CD4-positive, alpha-beta T cell treated with Interleukin-21 for 1 hour (primary cell): ENCODE measurements around the gene LRIG2.
"Not testable (repeated sequence)": the region's sequence is repeated elsewhere in the genome, so short reads cannot be mapped to it uniquely, and the experiment has no call there.

ENCODE experiments used
- DNase-seq: peaks from one replicate; pipeline ENCODE4 v3.0.0-alpha.2; 2020

The LRIG2 gene

DNA sequence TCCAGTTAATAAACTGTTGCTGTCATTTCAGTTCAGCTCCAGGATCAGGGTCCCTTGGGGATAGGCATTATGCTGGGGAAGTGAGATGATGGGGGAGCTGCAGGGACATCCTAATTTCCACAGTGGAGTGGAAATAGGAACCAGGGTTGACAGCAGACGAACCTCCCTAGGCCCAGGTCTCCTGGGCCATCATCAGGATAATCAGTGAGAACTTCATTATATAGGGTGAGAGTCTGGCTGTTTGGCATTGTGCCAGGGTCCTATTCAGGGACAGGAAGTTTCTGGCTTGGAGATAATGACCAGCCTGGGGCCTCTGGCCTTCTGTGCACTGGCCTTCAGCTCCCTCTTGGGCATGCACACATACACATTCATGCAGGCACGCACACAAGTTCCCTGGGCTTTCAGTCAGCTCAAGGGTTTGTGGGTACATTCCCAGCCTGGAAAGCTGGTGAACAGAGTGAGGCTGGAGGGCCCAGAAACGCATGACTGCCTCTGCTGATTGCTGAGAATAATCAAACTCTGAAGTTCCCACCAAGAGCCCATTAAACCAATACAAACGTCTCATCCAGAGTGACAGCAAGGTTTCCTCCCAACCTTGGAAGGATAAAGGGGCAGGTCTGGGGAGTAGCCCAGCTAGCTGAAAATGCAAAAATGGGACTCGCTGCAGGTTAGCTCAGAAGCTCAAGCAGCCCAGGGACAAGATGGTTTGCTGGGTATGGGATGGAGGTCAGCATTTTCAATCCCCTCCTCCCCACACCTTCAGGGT is 13.9 kb upstream of the LRIG2 start:
- DNase-seq = no peak

DNA sequence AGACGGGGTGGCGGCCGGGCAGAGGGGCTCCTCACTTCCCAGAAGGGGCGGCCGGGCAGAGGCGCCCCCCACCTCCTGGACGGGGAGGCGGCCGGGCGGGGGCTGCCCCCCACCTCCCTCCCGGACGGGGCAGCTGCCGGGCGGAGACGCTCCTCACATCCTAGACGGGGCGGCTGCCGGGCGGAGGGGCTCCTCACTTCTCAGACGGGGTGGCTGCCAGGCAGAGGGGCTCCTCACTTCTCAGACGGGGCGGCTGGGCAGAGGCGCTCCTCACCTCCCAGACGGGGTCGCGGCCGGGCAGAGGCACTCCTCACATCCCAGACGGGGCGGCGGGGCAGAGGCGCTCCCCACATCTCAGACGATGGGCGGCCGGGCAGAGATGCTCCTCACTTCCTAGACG is 9.5 kb upstream of the LRIG2 start:
- not testable (repeated sequence) for DNase-seq

DNA sequence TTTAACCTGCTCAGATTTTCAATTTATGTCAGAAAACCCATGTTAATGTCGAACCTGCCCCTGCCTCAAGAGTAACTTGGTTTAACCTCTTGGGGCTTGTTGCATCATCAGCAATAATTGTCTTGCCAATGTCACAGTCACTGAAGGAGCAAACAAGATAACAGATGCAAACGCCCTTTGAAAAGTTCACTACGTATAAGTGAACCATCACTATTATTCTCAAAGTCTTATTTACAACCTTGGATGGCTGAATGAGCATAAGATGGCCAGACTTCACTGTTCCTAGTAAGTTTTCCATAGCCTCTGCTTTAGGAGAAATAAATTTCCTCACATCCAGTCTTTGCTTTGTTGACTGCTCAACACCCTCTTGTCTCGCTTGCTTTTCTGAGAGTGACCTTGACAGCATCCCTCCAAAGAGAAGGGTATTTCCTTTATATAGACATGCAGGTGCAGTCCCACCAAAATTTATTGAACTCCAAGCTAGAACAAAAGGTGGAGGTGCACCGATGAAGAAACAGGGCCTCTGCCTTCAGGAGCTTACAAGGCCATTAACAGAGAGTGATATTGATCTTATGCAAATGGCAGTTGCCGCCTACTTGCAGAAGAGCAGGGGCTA is 749 bp upstream of the LRIG2 start:
- no peak for DNase-seq

DNA sequence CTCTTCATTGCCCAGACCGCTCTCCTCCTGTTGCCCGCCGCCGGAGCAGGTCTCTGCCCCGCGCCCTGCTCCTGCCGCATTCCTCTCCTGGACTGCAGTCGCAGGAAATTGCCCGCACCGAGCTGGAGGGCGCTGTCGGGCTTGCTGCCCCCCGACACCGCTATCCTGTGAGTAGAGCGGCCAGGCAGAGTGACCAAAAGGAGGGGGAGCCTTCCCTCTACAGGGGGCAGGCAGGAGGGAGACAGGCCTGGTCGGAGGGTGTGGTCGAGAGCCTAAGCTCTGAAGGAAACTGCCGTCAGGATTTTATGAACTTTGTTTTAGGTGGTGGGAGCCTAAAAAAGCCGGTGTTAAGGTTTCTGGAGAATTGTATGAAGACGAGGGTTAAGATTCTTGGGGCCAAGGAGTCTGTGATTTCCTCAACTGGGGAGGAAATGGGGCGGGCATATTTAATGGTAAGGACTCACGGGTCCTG is 517 bp downstream of the LRIG2 start:
- DNase-seq = no peak

- DNase-seq = no peak
These were observed 1.2 kb downstream of the LRIG2 start for GRCh38 chr1:113074237-113074636.

GRCh38 chr1:113077978-113078377 is 5.0 kb downstream of the LRIG2 start:
- DNase-seq = not testable (repeated sequence)

DNA sequence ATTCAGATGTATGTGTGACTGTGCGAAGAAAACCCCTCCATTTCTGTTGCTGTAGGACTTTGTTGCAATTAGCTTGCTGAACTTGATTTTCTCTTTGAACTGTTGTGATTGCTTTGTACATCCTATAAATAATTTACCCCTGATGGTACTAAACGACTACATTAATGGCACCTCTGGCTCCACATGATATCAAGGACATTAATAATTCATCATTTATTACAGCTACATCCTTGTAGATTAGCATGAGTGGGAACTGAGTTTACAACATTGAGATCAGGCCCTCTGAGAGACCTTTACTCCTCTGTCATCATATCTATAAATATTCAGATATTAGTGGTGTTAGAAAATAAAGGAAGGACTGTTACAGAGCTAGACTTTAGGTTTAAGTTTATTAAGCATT is 13.5 kb downstream of the LRIG2 start:
- DNase-seq = no peak

- DNase-seq = no peak
These were observed 16.0 kb downstream of the LRIG2 start for GRCh38 chr1:113088972-113089371.

DNA sequence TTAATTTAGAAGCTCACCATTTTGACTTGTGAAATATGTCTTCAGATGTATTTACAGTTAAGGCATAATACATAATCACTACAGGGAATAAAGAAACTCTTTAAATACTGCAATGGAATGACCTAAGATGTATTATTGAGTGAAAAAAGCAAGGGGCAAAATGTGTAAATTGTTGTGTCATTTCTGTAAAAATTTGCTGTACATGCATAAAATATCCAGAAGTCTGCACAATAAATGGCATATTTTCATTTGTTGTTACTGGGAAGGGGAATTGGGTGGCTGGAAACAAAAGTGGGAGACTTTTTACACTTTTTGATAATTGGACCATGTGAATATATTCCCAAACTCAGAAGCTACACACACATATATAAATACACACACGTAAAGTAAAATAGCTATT is 17.1 kb downstream of the LRIG2 start:
- no peak for DNase-seq

GRCh38 chr1:113091988-113092594 is 19.1 kb downstream of the LRIG2 start:
- DNase-seq = no peak

DNA sequence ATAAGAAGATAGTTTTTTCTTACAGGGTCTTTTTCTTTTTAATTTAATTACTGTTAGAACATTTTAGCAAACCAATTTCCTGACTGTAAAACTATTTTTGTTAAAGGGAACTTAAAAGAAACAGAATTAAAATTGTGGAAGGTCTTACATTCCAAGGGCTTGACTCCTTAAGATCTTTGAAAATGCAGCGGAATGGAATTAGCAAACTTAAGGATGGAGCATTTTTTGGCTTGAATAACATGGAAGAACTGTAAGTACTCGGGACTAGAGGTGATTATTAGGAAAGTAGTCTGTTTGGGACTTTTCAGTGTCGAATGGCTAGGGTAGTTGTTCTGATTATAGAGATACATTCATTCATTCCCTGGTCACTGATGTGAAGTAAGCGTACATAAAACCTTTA is 21.5 kb downstream of the LRIG2 start:
- DNase-seq = no peak

GRCh38 chr1:113095790-113096455 is 22.9 kb downstream of the LRIG2 start:
- no peak for DNase-seq

GRCh38 chr1:113096493-113096892 is 23.5 kb downstream of the LRIG2 start:
- DNase-seq = no peak

GRCh38 chr1:113101588-113101987 is 28.6 kb downstream of the LRIG2 start:
- DNase-seq = no peak

- DNase-seq = no peak
These were observed 30.1 kb downstream of the LRIG2 start for GRCh38 chr1:113103048-113103447.

- no peak for DNase-seq
These were observed 31.0 kb downstream of the LRIG2 start for GRCh38 chr1:113103977-113104376.

DNA sequence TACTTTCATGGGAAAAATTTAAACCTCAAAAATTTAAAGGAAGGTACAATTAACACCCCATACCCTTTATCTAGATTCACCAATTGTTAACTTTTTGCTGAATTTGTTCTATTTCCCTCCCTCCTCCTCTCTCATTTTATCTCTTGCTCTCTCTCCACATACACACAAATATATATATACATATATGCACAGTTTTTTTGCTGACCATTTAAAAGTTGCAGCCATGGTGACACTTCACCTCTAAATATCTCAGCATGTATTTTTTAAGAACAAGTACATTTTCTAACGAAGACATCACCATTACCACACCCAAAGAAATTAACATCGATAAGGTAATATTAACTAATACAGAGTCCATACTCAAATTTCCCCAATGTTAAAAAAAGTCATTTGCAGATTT is 33.9 kb downstream of the LRIG2 start:
- no peak for DNase-seq

DNA sequence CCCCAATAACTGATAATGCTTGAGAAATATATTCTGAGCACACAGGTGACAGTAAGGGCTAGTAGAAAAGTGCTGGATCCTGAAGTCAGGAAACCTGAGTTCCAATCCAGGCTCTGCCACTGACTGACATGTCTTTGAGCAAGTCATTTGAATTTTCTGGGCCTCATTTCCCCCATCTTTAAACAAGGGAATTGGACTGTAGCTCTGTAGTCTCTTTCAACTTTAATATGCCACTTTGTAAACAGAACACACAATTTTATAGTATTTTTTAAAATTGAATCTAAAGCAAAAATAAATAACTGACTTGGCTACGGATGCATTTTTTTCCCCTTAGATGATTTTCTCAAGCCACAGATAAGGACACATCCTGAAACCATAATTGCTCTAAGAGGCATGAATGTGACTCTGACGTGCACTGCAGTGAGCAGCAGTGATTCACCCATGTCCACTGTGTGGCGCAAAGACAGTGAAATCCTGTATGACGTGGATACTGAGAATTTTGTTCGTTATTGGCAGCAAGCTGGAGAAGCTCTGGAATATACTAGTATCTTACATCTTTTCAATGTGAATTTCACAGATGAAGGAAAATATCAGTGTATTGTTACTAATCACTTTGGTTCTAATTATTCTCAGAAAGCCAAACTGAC is 37.0 kb downstream of the LRIG2 start:
- DNase-seq = no peak

DNA sequence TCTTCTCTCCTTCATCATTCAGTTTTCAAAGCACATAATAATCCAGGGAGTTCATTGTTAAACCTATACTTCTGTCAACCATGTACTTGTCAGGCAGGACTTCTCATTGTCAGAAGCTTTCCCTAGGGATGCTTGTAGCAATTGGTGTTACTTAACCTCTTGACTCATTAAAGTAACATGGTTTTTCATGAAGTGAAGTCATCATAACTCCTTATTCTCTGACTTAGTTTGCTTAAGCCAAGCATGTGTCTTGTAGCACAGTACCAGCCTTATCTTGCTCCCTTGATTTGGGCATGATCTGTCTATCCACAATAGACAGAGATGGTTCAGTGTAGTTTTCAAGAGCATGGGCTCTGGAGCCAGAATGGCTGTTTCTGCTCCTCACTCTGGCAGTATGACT is 45.3 kb downstream of the LRIG2 start:
- DNase-seq = no peak

- no peak for DNase-seq
These were observed 50.7 kb downstream of the LRIG2 start for GRCh38 chr1:113123737-113124136.

GRCh38 chr1:113124366-113124765 is 51.4 kb downstream of the LRIG2 start:
- no peak for DNase-seq

DNA sequence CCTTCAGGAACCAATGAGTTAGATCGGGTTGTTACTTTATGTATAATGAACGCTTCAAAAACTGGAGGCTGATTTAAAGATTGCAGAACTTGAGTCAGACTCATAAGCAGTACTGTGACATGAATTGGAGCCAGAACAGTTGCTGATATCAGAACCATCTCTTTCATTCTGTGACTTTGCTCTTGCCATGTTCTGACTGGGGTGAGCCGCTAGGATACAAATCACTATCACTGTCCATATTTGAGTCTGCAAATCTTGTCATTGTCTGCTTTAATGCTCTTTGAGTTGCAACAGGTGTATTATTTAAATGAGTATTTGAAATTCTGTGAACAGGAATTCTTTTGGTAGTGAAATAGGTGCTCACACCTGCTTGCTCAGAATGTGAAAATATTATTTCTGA is 52.5 kb downstream of the LRIG2 start:
- DNase-seq = no peak

- no peak for DNase-seq
These were observed 53.2 kb downstream of the LRIG2 start for GRCh38 chr1:113126207-113126606.
